HG03175 (cell line): ENCODE data around the gene A2ML1.
"Not testable (repeated sequence)": the region's sequence is repeated elsewhere in the genome, so short reads cannot be mapped to it uniquely, and the experiment has no call there.

Source experiments
- ATAC-seq: cut with Tn5 transposase; IDR thresholded peaks from one replicate; pipeline ENCODE4 v1.9.1; 2021; ENCODE audit warnings: mild to moderate bottlenecking, moderate library complexity; ENCODE audit not compliant: unreplicated experiment

Gene A2ML1

GRCh38 chr12:8816448-8817050, 5.9 kb upstream of the A2ML1 start:
- no peak for ATAC-seq

- no peak for ATAC-seq
Observed at GRCh38 chr12:8817856-8818255, 4.6 kb upstream of the A2ML1 start.

DNA sequence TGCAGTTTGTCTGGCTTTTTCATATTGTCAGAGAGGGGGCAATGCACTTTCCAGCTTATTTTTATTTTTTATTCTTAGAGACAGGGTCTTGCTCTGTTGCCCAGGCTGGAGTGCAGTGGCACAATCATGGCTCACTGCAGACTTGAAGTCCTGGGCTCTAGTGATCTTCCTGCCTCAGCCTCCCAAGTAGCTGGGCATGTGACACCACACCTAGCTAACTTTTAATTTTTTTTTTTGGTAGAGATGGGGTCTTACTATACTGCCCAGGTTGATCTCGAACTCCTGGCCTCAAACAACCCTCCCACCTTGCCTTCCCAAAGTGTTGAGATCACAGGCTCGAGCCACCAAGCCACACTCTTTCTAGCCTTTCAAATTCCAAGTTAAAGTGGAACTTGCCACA, 3.9 kb upstream of the A2ML1 start:
- ATAC-seq, result no peak

GRCh38 chr12:8819666-8819980, 2.8 kb upstream of the A2ML1 start:
- ATAC-seq, result no peak

DNA sequence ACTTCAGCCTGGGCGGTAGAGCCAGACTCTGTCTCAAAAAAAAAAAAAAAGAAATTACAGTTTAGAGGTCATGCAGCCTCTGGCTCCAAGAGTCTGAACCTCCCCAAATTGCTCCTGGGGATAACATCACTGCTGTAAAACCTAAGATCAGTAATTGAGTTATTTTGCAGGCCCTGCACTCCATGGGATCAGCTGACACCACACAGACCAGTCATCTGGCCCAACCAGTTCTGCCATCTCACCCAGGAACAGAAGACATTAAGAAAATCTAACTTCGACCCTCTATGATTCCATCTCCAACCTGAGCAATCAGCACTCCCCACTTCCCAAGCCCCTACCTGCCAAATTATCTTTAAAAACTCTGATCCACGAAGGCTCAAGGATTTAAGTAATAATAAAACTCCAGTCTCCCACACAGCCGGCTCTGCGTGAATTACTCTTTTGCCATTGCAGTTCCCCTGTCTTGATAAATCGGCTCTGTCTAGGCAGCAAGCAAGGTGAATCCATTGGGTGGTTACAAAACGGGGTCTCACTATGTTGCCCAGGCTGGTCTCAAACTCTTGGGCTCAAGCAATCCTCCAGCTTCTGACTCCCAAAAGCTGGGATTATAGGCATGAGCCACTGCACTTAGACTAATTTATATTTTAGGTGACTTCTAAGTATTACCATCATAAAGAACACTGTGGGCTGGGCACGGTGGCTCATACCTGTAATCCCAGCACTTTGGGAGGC, 1.6 kb upstream of the A2ML1 start:
- not testable (repeated sequence) for ATAC-seq

GRCh38 chr12:8821591-8821990, 830 bp upstream of the A2ML1 start:
- no peak for ATAC-seq

- ATAC-seq, result no peak
Observed at GRCh38 chr12:8823565-8824300, 1.3 kb downstream of the A2ML1 start.

- no peak for ATAC-seq
Observed at GRCh38 chr12:8827551-8828256, 5.3 kb downstream of the A2ML1 start.

GRCh38 chr12:8828257-8829124, 6.1 kb downstream of the A2ML1 start:
- no peak for ATAC-seq

DNA sequence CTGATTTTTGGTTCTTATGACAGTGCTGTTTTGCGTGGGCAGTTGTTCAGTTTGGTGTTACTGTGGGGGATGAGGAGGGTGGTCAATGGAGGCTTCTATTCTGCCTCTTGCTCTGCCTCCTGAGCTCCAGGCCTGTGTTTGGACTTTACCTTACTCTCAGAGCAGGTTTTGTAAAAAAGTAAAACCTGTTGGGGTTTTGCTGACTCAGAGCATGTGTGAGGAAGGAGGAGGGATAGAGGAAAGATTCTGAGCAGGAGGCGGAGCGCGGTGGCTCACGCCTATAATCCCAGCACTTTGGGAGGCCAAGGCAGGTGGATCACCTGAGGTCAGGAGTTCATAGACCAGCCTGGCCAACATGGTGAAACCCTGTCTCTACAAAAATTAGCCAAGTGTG, 6.7 kb downstream of the A2ML1 start:
- no peak for ATAC-seq

- no peak for ATAC-seq
Observed at GRCh38 chr12:8829621-8830020, 7.2 kb downstream of the A2ML1 start.

DNA sequence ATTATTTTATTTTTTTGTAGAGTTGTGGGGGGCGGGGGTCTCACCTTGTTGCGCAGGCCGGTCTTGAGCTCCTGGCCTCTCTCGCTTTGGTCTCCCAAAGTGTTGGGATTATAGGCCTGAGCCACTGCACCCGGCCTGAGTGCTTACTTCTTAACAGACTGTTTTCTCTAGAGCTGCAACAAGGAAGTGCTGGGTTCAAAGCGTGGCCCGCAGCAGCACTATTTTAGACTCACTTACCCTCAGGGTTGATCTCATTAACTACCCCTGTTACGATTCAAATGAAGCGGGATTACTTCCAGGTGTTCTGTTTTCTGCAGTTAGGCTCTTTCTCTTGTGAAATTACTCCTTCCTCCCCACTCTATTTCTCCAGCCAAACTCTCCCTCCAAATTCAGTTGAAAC, 8.7 kb downstream of the A2ML1 start:
- ATAC-seq, result no peak

DNA sequence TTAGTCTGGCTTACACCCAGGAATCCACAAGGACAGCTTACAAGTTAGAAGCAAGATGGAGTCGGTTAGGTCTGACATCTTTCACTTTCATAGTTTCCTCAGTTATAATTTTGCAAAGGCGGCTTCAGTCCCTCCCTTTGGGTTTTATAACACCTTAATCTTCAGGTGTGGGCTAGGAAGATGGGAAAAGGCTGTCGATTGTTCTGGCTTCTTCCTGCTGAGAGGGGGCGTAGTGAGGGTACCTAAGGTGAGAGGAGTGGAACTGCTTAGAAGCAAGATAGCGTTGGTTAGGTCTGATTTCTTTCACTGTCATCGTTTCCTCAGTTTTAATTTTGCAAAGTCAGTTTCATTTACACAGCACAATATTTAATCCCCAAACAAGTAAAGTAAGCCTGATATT, 10.1 kb downstream of the A2ML1 start:
- ATAC-seq, result no peak

- no peak for ATAC-seq
Observed at GRCh38 chr12:8834230-8834629, 11.8 kb downstream of the A2ML1 start.

GRCh38 chr12:8837291-8837690, 14.9 kb downstream of the A2ML1 start:
- no peak for ATAC-seq

DNA sequence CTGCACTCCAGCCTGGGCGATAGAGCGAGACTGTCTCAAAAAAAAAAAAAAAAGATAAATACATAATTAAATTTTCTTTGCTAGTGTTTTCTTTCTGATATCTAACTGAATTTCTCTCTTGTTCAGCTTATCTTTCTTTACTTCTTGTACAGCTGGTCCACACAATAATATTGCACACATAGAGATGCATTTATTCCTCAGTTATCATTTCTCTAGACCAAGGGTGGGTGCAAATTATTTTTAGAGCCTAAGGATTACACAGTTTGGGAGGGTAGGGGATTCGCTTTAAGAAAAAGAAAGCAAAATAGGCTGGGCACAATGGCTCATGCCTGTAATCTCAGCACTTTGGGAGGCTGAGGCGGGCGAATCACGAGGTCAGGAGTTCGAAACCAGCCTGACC, 17.9 kb downstream of the A2ML1 start:
- ATAC-seq, result no peak

GRCh38 chr12:8840938-8841633, 18.7 kb downstream of the A2ML1 start:
- no peak for ATAC-seq

- ATAC-seq, result no peak
Observed at GRCh38 chr12:8841778-8842177, 19.4 kb downstream of the A2ML1 start.

GRCh38 chr12:8844665-8845064, 22.2 kb downstream of the A2ML1 start:
- ATAC-seq, result no peak

- ATAC-seq, result no peak
Observed at GRCh38 chr12:8846305-8846704, 23.9 kb downstream of the A2ML1 start.
